Colonic mucosa (tissue), 4 donors: ENCODE measurements around the gene GNA12. TPM values are rescaled to one million over a fixed set of nuclear protein-coding genes. Genes with fewer than 3 reads are reported as not detected.

Source experiments
- DNase-seq: peaks from one replicate; pipeline ENCODE4 v3.0.0-alpha.2; 2020
- H3K27ac ChIP-seq: fragments of 200-600 bp; one replicate; pipeline ENCODE4 v1.8.0; 2021
- H3K27me3 ChIP-seq: fragments of 200-600 bp; one replicate; pipeline ENCODE4 v1.8.0; 2021
- H3K36me3 ChIP-seq: fragments of 200-600 bp; one replicate; pipeline ENCODE4 v1.8.0; 2021
- H3K4me1 ChIP-seq: fragments of 200-600 bp; one replicate; pipeline ENCODE4 v1.8.0; 2021; ENCODE audit warnings: mild to moderate bottlenecking
- H3K4me3 ChIP-seq: fragments of 200-600 bp; one replicate; pipeline ENCODE4 v1.8.0; 2021
- H3K9ac ChIP-seq, 2 donors: one replicate each; pipeline ENCODE4 v1.7.0; 2013; ENCODE audit warnings: control low read depth in 2 of 2, low read depth in 2 of 2, low read length in 2 of 2
- H3K9me3 ChIP-seq: fragments of 200-600 bp; one replicate; pipeline ENCODE4 v1.8.0; 2021
- intact Hi-C: fragments of 100-400 bp; cut with DNase I; formaldehyde crosslinking; loops from one replicate; pipeline ENCODE4 v1.14.1; 2022
- total RNA-seq, 2 donors: library from RNA; stranded (reverse); fragmentation: NEBNext Ultra II Directional in 1 of 2; extraction: Animal tissue kit (Norgen Biotek cat#: 25700) in 1 of 2; gene quantifications; one replicate each; pipeline ENCODE4 v1.2.1, GENCODE V29; 2021
- TF ChIP-seq, protein P1 (sequence below): fragments of 200-600 bp; IDR thresholded peaks from one replicate; pipeline ENCODE4 v1.8.0; 2022; ENCODE audit warnings: antibody characterized with exemption, mild to moderate bottlenecking
- donor health status: healthy.
- donor health status: DM: no; HTN: no; CAD: no.
- donor health status: DM: no; HTN: no; CAD: no.

GNA12 gene
- total RNA-seq, 2 donors from 2014 or later: 19.7 to 24.8 TPM

DNA sequence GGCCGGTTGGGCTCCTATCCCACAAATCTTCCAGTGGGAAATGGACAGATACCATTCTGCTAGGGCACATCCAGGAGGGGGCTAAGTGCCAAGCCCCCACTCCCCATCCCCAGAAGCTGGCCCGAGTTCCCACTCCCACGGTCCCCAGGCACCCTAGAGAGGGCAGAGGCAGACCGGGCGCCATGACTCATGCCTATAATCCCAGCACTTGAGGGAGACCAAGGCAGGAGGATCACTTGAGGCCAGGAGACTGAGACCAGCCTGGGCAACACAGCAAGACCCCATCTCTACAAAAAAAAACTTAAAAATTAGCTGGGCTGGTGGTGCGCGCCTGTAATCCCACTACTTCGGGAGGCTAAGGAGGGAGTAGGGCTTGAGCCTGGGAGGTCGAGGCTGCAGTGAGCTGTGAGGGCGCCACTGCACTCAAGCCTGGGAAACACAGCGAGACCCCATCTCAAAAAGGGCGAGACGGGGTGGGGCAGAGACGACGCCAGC lies 870 bp downstream of the GNA12 start:
- Histone ChIP-seq H3K27me3 (no peaks in the 10 kb centered on the region), H3K36me3 (no peaks in the 10 kb centered on the region), H3K4me1 (peaks cover 5% of the 10 kb centered on the region), H3K9me3 (no peaks in the 10 kb centered on the region), H3K9ac (peak overlapping the region; percentile 55 to 66), H3K27ac (no peak overlapping the region), H3K4me3 (peak overlapping the region; percentile 58)
- intact Hi-C loops: no loop called here
- no peak for DNase-seq
- TF ChIP-seq, protein P1, sequence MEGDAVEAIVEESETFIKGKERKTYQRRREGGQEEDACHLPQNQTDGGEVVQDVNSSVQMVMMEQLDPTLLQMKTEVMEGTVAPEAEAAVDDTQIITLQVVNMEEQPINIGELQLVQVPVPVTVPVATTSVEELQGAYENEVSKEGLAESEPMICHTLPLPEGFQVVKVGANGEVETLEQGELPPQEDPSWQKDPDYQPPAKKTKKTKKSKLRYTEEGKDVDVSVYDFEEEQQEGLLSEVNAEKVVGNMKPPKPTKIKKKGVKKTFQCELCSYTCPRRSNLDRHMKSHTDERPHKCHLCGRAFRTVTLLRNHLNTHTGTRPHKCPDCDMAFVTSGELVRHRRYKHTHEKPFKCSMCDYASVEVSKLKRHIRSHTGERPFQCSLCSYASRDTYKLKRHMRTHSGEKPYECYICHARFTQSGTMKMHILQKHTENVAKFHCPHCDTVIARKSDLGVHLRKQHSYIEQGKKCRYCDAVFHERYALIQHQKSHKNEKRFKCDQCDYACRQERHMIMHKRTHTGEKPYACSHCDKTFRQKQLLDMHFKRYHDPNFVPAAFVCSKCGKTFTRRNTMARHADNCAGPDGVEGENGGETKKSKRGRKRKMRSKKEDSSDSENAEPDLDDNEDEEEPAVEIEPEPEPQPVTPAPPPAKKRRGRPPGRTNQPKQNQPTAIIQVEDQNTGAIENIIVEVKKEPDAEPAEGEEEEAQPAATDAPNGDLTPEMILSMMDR: no peak

GRCh38 chr7:2841907-2842306 lies 2.2 kb downstream of the GNA12 start:
- H3K27me3 ChIP-seq: no peaks in the 10 kb centered on the region

DNA sequence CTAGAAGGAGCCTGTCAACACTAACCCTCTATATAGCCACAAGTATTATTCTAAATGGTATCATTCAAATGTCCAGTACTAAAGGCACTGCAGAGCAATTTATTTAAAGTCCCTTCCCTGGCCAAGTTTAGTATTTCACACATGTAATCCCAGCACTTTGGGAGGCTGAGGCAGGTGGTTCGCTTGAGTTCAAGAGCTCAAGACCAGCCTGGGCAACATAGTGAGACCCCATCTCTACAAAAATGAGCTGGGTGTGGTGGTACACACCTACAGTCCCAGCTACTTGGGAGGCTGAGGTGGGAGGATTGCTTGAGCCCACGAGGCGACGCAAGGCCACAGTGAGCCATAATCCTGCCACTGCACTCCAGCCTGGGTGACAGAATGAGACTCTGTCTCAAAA lies 3.6 kb downstream of the GNA12 start:
- no peak overlapping the region for H3K27ac ChIP-seq
- H3K36me3 ChIP-seq: no peaks in the 10 kb centered on the region
- peaks cover 5% of the 10 kb centered on the region for H3K4me1 ChIP-seq
- DNase-seq: no peak
- no peaks in the 10 kb centered on the region for H3K9me3 ChIP-seq
- H3K27me3 ChIP-seq: no peaks in the 10 kb centered on the region
- H3K9ac ChIP-seq: no peak overlapping the region
- intact Hi-C loops: no loop called here
- TF ChIP-seq, protein P1: no peak
- no peak overlapping the region for H3K4me3 ChIP-seq

More at GRCh38 chr7:2841907-2842306, 2.2 kb downstream of the GNA12 start:
- Histone ChIP-seq H3K36me3 (no peaks in the 10 kb centered on the region), H3K4me1 (peaks cover 5% of the 10 kb centered on the region), H3K27ac (no peak overlapping the region), H3K9me3 (no peaks in the 10 kb centered on the region), H3K9ac (peak overlapping the region in 1 of 2 donors; percentile 24), H3K4me3 (no peak overlapping the region)
- TF ChIP-seq, protein P1: no peak
- intact Hi-C loops: no loop called here
- DNase-seq: no peak

DNA sequence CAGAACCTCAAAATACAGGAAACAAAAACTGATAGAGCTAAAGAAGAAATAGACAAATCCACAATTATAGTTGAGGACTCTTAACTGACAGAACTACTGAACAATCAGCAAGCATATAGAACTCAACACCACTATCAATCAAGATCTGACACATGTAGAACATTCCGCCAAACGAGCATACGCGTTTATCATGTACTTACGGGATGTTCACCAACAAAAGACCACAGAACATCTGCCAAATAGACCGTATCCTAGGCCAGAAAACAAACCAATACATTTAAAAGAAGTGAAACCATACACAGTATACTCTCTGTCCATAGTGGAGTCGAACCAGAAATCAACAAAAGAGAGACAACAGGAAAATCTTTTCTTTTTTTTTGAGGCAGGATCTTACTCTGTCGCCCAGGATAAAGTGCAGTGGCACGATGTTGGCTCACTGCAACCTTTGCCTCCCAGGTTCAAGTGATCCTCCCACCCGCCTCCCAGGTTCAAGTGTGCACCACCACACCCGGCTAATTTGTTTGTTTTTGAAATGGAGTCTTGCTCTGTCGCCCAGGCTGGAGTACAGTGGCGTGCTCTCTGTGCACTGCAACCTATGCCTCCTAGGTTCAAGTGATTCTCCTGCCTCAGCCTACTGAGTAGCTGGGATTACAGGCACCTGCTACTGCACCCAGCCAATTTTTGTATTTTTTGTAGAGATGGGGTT lies 5.1 kb downstream of the GNA12 start:
- TF ChIP-seq, protein P1: no peak
- Histone ChIP-seq H3K9ac (no peak overlapping the region), H3K9me3 (no peaks in the 10 kb centered on the region), H3K27ac (no peak overlapping the region), H3K27me3 (no peaks in the 10 kb centered on the region), H3K4me3 (no peak overlapping the region), H3K36me3 (no peaks in the 10 kb centered on the region), H3K4me1 (peaks cover 5% of the 10 kb centered on the region)
- no peak for DNase-seq
- intact Hi-C loops: no loop called here

- Histone ChIP-seq H3K36me3 (no peaks in the 10 kb centered on the region), H3K27me3 (no peaks in the 10 kb centered on the region), H3K27ac (no peak overlapping the region), H3K9ac (no peak overlapping the region), H3K4me1 (peaks cover 5% of the 10 kb centered on the region), H3K9me3 (no peaks in the 10 kb centered on the region), H3K4me3 (no peak overlapping the region)
- TF ChIP-seq, protein P1: no peak
- no peak for DNase-seq
- intact Hi-C loops: no loop called here
Observed at GRCh38 chr7:2838451-2838850, 5.7 kb downstream of the GNA12 start.
